ENCODE data around the gene MOGAT3.

Gene MOGAT3

GRCh38 chr7:101156866-101157589 is 43.8 kb downstream of the MOGAT3 start:
- no peak for DNase-seq

DNA sequence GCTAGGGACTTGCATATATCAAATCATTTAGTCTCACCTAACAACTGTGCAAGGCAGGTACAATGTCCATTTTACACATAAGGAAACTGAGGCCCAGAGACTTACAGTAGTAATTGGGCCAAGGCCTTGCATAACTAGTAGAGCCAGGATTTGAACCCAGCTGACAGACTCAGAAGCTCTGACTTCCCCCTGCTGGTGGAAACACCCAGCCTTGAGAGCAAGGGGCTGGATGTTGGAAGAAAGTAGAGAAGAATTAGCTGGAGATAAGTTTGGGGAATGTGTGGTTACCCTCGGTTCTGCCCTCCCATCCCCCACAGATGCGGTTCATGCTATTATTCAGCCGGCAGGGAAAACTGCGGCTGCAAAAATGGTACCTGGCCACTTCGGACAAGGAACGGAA is 44.6 kb downstream of the MOGAT3 start:
- no peak for DNase-seq

DNA sequence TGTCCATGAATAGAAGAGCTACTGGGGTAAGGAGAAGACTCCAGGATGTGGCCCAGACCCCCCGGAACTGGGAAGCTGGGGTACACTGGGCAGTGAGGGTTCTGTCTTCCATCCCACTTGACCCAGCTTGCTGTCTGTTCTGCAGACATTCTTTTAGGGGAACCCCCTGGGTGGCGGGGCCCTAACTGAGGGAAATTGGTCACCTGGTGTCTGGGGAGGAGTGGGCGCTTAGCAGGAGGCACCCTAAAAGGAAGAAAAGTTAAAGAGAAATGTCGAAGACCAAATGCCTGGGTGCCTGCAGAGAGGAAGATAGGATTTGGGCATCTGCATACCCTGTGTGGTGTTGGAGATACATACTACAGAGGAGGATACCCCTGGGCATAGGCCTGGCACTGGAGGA is 45.5 kb downstream of the MOGAT3 start:
- DNase-seq: no peak

- DNase-seq: no peak
Measured at GRCh38 chr7:101154693-101155102, 46.1 kb downstream of the MOGAT3 start.

- peak; percentile 97 for DNase-seq
Measured at GRCh38 chr7:101153969-101154692, 46.7 kb downstream of the MOGAT3 start, which contains the start of gene AP1S1. Gene AP1S1, plus strand, starts transcription at chr7:101154476. Its CDS starts 39 bp downstream, at chr7:101154515.

DNA sequence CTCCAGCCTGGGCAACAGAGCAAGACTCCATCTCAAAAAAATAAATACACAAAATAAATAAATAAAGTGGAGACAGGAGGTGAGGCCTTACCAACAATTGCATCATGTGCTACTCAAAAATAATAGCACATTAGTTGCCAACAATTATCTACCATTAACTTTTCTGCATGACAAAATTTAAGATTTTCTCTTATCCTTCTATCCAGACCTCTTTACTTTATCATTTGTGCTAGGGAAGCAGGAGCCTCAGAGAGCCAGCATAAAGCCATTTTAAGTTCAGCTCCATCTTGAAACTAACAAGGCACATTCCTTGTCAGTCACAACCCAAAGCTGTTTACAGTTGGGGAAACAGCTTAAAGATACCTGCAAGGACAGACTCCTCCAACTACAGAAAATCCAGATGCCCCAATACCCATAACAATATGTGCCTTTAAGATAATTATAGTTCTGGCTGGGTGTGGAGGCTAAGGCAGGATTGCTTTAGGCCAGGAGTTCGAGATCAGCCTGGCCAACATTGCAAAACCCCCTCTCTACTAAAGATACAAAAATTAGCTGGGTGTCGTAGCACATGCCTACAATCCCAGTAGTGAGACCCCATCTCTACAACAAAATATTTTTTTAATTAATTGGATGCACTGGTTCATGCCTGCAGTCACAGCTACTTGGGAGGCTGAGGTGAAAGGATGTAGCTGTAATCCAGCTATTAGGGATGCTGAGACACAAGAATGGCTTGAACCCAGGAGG is 48.8 kb downstream of the MOGAT3 start:
- DNase-seq: no peak

Measured in CD4-positive, alpha-beta T cell treated with Interleukin-15 for 1 hour (primary cell).